Neural progenitor cell (in vitro differentiated cells): ENCODE data around the gene USP51. TPM values are rescaled to one million over a fixed set of nuclear protein-coding genes. Genes with fewer than 3 reads are reported as not detected.
"Not testable (repeated sequence)": the region's sequence is repeated elsewhere in the genome, so short reads cannot be mapped to it uniquely, and the experiment has no call there.

Experiments used
- DNase-seq: peaks from one replicate; pipeline ENCODE4 v3.0.0-alpha.2; 2016; ENCODE audit warnings: low spot score
- H2AFZ ChIP-seq: fragments of 200-600 bp; sonication (generic); replicated peaks from 2 replicates; pipeline ENCODE4 v1.6.1; 2016; ENCODE audit warnings: antibody characterized with exemption
- H3F3A ChIP-seq: fragments of 200-600 bp; sonication (generic); 2 replicates; pipeline ENCODE4 v1.6.1; 2016; ENCODE audit warnings: antibody characterized with exemption, low read depth
- H3K27ac ChIP-seq: fragments of 200-600 bp; sonication (generic); 2 replicates; pipeline ENCODE4 v1.5.1; 2016; ENCODE audit warnings: mild to moderate bottlenecking
- H3K27me3 ChIP-seq: fragments of 200-600 bp; sonication (generic); 2 replicates; pipeline ENCODE4 v1.6.1; 2016; ENCODE audit warnings: mild to moderate bottlenecking, moderate library complexity
- H3K36me3 ChIP-seq: fragments of 200-600 bp; sonication (generic); 2 replicates; pipeline ENCODE4 v1.5.1; 2016
- H3K4me1 ChIP-seq: fragments of 200-600 bp; sonication (generic); 2 replicates; pipeline ENCODE4 v1.6.1; 2016; ENCODE audit warnings: mixed run types
- H3K4me2 ChIP-seq: fragments of 200-600 bp; sonication (generic); 2 replicates; pipeline ENCODE4 v1.6.1; 2016
- H3K4me3 ChIP-seq: fragments of 200-600 bp; sonication (generic); 2 replicates; pipeline ENCODE4 v1.5.1; 2016
- H3K79me2 ChIP-seq: fragments of 200-600 bp; sonication (generic); 2 replicates; pipeline ENCODE4 v1.6.1; 2016; ENCODE audit warnings: low read depth
- H3K9ac ChIP-seq: fragments of 200-600 bp; sonication (generic); 2 replicates; pipeline ENCODE4 v1.6.1; 2016
- H3K9me3 ChIP-seq: fragments of 200-600 bp; sonication (generic); 2 replicates; pipeline ENCODE4 v1.5.1; 2016; ENCODE audit warnings: low read depth
- H4K20me1 ChIP-seq: fragments of 200-600 bp; sonication (generic); 2 replicates; pipeline ENCODE4 v1.6.1; 2016; ENCODE audit warnings: low read depth
- H3K27ac Mint-ChIP-seq: 3 replicates; pipeline ENCODE4 v1.8.0; 2021; ENCODE audit warnings: mixed read lengths
- H3K27me3 Mint-ChIP-seq: 2 replicates; pipeline ENCODE4 v1.8.0; 2022; ENCODE audit warnings: low read depth, mild to moderate bottlenecking, inconsistent platforms, moderate library complexity, mixed read lengths; ENCODE audit not compliant: insufficient read depth
- H3K36me3 Mint-ChIP-seq: 3 replicates; pipeline ENCODE4 v1.8.0; 2021; ENCODE audit warnings: mixed read lengths
- H3K4me1 Mint-ChIP-seq: 3 replicates; pipeline ENCODE4 v1.8.0; 2021; ENCODE audit warnings: mixed read lengths
- H3K4me3 Mint-ChIP-seq: 3 replicates; pipeline ENCODE4 v1.8.0; 2021; ENCODE audit warnings: mild to moderate bottlenecking, moderate library complexity, mixed read lengths
- H3K9me3 Mint-ChIP-seq: 3 replicates; pipeline ENCODE4 v1.8.0; 2020; ENCODE audit warnings: mixed read lengths
- EZH2 ChIP-seq: fragments of 200-600 bp; sonication (generic); IDR thresholded peaks from 2 replicates; pipeline ENCODE4 v1.6.1; 2017; ENCODE audit warnings: antibody characterized with exemption, mild to moderate bottlenecking, moderate library complexity
- EZH2phosphoT487 ChIP-seq: fragments of 200-600 bp; sonication (generic); IDR thresholded peaks from 2 replicates; pipeline ENCODE4 v1.6.1; 2017; ENCODE audit warnings: antibody characterized with exemption
- microRNA-seq: library from miRNA; unstranded; fragments of <30 nt; microRNA quantifications from one replicate; pipeline ENCODE4, GENCODE V29; 2016
- small RNA-seq: library from RNA; depleted of rRNA; stranded (forward); fragments of <200 nt; gene quantifications from one replicate; pipeline ENCODE3, GENCODE V24; 2015
- total RNA-seq: library from RNA; depleted of rRNA; stranded (reverse); fragments of >200 nt; gene quantifications from 2 replicates; pipeline ENCODE4 v1.2.3, GENCODE V29; 2015; ENCODE audit warnings: low replicate concordance
- TF ChIP-seq, protein P1 (sequence below): fragments of 200-600 bp; sonication (generic); IDR thresholded peaks from 2 replicates; pipeline ENCODE4 v1.5.1; 2017; ENCODE audit warnings: antibody characterized with exemption, mild to moderate bottlenecking

Gene USP51
- total RNA-seq, 1 donor from 2014 or later = 8.6 TPM

DNA sequence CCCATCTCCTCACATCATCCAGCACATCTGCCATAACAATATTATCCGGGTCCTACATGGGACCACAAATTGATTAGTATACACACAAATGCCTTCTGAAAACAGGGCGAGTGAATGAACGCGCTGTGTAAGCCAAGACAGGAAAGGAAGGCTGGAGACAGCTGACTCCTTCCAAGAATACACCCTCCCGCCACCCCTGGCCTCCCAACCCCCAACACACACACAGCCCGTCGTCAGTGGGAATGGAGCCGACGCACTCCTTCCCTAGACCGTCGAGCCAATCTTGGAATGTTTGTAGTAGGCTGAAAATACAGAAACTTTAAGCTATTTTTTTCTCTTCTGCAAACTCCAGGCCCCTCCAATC is 38.0 kb downstream of the USP51 start:
- H2AFZ ChIP-seq = no peak overlapping the region
- H4K20me1 ChIP-seq = no peaks in the 10 kb centered on the region
- H3K4me3 Mint-ChIP-seq = peak overlapping the region; percentile 96
- H3K9me3 Mint-ChIP-seq = no peaks in the 10 kb centered on the region
- H3K9me3 ChIP-seq = no peaks in the 10 kb centered on the region
- no peaks in the 10 kb centered on the region for H3K36me3 ChIP-seq
- H3K4me2 ChIP-seq = peak overlapping the region; percentile 82
- H3K36me3 Mint-ChIP-seq = no peaks in the 10 kb centered on the region
- peaks cover 11% of the 10 kb centered on the region for H3K79me2 ChIP-seq
- H3K9ac ChIP-seq = no peak overlapping the region
- H3K4me3 ChIP-seq = peak overlapping the region; percentile 73
- H3K4me1 ChIP-seq = no peaks in the 10 kb centered on the region
- no peaks in the 10 kb centered on the region for H3F3A ChIP-seq
- H3K27ac ChIP-seq = no peak overlapping the region
- H3K27me3 ChIP-seq = no peaks in the 10 kb centered on the region
- H3K27me3 Mint-ChIP-seq = peaks cover 2% of the 10 kb centered on the region
- DNase-seq = no peak
- TF ChIP-seq EZH2phosphoT487 (no peak), EZH2 (no peak)
- TF ChIP-seq, protein P1, sequence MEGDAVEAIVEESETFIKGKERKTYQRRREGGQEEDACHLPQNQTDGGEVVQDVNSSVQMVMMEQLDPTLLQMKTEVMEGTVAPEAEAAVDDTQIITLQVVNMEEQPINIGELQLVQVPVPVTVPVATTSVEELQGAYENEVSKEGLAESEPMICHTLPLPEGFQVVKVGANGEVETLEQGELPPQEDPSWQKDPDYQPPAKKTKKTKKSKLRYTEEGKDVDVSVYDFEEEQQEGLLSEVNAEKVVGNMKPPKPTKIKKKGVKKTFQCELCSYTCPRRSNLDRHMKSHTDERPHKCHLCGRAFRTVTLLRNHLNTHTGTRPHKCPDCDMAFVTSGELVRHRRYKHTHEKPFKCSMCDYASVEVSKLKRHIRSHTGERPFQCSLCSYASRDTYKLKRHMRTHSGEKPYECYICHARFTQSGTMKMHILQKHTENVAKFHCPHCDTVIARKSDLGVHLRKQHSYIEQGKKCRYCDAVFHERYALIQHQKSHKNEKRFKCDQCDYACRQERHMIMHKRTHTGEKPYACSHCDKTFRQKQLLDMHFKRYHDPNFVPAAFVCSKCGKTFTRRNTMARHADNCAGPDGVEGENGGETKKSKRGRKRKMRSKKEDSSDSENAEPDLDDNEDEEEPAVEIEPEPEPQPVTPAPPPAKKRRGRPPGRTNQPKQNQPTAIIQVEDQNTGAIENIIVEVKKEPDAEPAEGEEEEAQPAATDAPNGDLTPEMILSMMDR = no peak
- peak overlapping the region; percentile 53 for H3K27ac Mint-ChIP-seq
- peaks cover 6% of the 10 kb centered on the region for H3K4me1 Mint-ChIP-seq

DNA sequence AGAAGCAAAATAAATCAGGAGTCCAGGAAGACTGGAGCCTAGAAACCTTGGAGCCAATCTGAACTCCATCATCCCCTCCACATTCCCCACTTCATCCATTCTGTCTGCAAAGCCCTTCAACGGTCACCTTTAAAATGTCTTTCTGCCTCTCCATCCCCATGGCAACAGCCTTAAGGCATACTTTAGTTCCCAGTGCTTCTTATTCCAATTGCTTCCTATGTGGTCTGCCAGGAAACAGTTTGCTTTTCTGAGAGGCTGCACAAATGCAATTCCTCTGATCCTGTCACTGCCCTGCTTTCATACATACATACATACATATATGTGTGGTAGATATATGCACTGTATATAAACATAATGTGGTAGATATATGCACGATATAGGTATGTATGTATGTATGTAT is 38.5 kb downstream of the USP51 start:
- H2AFZ ChIP-seq = no peak overlapping the region
- no peak overlapping the region for H3K27ac Mint-ChIP-seq
- no peak overlapping the region for H3K4me2 ChIP-seq
- H3K9ac ChIP-seq = no peak overlapping the region
- H3K4me1 ChIP-seq = no peaks in the 10 kb centered on the region
- H3K27me3 Mint-ChIP-seq = peaks cover 2% of the 10 kb centered on the region
- H3K4me3 Mint-ChIP-seq = peak overlapping the region; percentile 96
- no peaks in the 10 kb centered on the region for H3K27me3 ChIP-seq
- H3K9me3 ChIP-seq = no peaks in the 10 kb centered on the region
- TF ChIP-seq EZH2phosphoT487 (no peak), EZH2 (no peak)
- TF ChIP-seq, protein P1 = no peak
- H3K36me3 ChIP-seq = no peaks in the 10 kb centered on the region
- no peak overlapping the region for H3K27ac ChIP-seq
- no peaks in the 10 kb centered on the region for H3F3A ChIP-seq
- H4K20me1 ChIP-seq = no peaks in the 10 kb centered on the region
- H3K36me3 Mint-ChIP-seq = no peaks in the 10 kb centered on the region
- no peak overlapping the region for H3K4me3 ChIP-seq
- no peaks in the 10 kb centered on the region for H3K9me3 Mint-ChIP-seq
- no peak for DNase-seq
- H3K4me1 Mint-ChIP-seq = peaks cover 6% of the 10 kb centered on the region
- peaks cover 11% of the 10 kb centered on the region for H3K79me2 ChIP-seq

DNA sequence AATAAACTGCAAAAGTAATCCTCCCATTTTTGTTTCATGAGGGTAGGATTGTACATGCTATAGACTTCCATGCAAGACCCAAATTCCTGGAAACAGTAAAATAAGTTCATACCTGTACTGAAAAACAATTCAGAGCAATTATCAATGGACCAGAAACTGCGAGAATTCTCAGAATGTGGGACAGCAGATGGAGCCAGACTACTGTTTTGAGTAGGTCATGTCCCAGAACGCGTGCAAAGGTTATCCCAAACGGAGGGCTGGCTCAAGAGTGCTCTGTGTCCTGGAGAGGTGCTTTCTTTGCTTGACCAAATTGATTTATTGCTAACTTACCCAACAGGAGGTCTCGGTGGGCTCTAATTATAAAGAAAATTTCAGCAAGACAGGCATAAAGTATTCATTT is 39.4 kb downstream of the USP51 start:
- no peaks in the 10 kb centered on the region for H4K20me1 ChIP-seq
- TF ChIP-seq, protein P1 = peak; percentile 23
- TF ChIP-seq EZH2 = no peak
- no peak overlapping the region for H3K27ac ChIP-seq
- H3K4me3 Mint-ChIP-seq = peak overlapping the region; percentile 52
- H3K4me1 ChIP-seq = no peaks in the 10 kb centered on the region
- H3K9me3 ChIP-seq = no peaks in the 10 kb centered on the region
- H3K4me3 ChIP-seq = no peak overlapping the region
- H3K36me3 ChIP-seq = no peaks in the 10 kb centered on the region
- H3F3A ChIP-seq = no peaks in the 10 kb centered on the region
- H3K27me3 Mint-ChIP-seq = peaks cover 2% of the 10 kb centered on the region
- H3K9ac ChIP-seq = no peak overlapping the region
- DNase-seq = peak; percentile 33
- H3K27me3 ChIP-seq = no peaks in the 10 kb centered on the region
- H2AFZ ChIP-seq = no peak overlapping the region
- H3K36me3 Mint-ChIP-seq = no peaks in the 10 kb centered on the region
- no peak overlapping the region for H3K4me2 ChIP-seq
- H3K27ac Mint-ChIP-seq = no peak overlapping the region
- H3K4me1 Mint-ChIP-seq = peaks cover 6% of the 10 kb centered on the region
- no peaks in the 10 kb centered on the region for H3K9me3 Mint-ChIP-seq
- peaks cover 11% of the 10 kb centered on the region for H3K79me2 ChIP-seq

DNA sequence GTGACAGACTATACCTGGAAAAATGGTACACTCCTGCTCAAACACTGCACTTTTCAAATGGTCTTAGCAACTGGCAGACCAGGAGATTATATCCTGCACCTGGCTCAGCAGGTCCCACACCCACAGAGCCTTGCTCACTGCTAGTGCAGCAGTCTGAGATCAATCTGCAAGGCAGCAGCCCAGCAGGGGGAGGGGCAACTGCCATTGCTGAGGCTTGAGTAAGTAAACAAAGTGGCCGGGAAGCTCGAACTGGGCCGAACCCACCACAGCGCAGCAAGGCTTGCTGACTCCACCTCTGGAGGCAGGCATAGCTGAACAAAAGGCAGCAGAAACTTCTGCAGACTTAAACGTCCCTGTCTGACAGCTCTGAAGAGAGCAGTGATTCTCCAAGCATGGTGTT is 46.2 kb downstream of the USP51 start:
- H3K27me3 ChIP-seq, H3K4me2 ChIP-seq, H3K9me3 ChIP-seq, H4K20me1 ChIP-seq, H3K27ac Mint-ChIP-seq, DNase-seq, H3F3A ChIP-seq, H3K36me3 ChIP-seq, H2AFZ ChIP-seq, H3K4me3 Mint-ChIP-seq, H3K27ac ChIP-seq, H3K79me2 ChIP-seq, H3K4me1 Mint-ChIP-seq, H3K27me3 Mint-ChIP-seq, H3K36me3 Mint-ChIP-seq, H3K4me3 ChIP-seq, H3K9ac ChIP-seq, H3K4me1 ChIP-seq, H3K9me3 Mint-ChIP-seq: not testable (repeated sequence)

Small RNA genes lying within 50 kb of the gene (microRNA-seq; reads per million reads assigned to microRNA genes)
- gene MIR4536-1 (not detected), gene MIR4536-2 (not detected)

Small RNA genes lying within 50 kb of the gene (small RNA-seq; reads per million reads assigned to genes)
- gene MIR4536-2 = not detected

Other genes starting within 250 kb of the USP51 start
- gene PAGE3, start 224.9 kb downstream of the USP51 start, total RNA-seq = not detected in 2 replicates
- gene MAGEH1, start 37.7 kb downstream of the USP51 start, total RNA-seq = 21.3 and 23.5 TPM in 2 replicates
- not detected in 2 replicates for gene FOXR2, start 133.6 kb upstream of the USP51 start, total RNA-seq
- gene RRAGB, start 227.9 kb upstream of the USP51 start, total RNA-seq = 12.9 and 15.7 TPM in 2 replicates